HCT116 (cell line): Measurements from ENCODE around the gene ACSF2. TPM values are rescaled to one million over a fixed set of nuclear protein-coding genes. Genes with fewer than 3 reads are reported as not detected.

Experiments used
- ATAC-seq: fragments of 200-7000 bp; cut with Tn5 transposase; 2 replicates; pipeline ENCODE4 v1.9.1; 2020; ENCODE audit warnings: mild to moderate bottlenecking, moderate library complexity
- BruUV-seq: library from RNA; stranded (reverse); fragments of 400-500 nt; replicated peaks from 2 replicates; lab custom pipeline; 2021; lab: Mats Ljungman, UMichigan
- CTCF ChIA-PET: fragments of 300-600 bp; sonication (Branson Sonifier 250); formaldehyde crosslinking; loops from one replicate; lab custom pipeline; 2021; ENCODE audit warnings: antibody characterized with exemption; lab: Charles Lee
- POLR2A ChIA-PET: fragments of 300-600, 350-600 bp; sonication (Branson Sonifier 250); formaldehyde crosslinking; loops from one replicate; lab custom pipeline; 2021; ENCODE audit warnings: antibody characterized with exemption; lab: Charles Lee
- RAD21 ChIA-PET, 2 experiments: fragments of 300-600 bp; sonication (Branson Sonifier 250); formaldehyde crosslinking; loops; one replicate each; lab custom pipeline; 2023; ENCODE audit warnings: low total read pairs in 2 of 2; ENCODE audit not compliant: uncharacterized antibody in 2 of 2, unreplicated experiment in 2 of 2, low non-redundant PET in 1 of 2; lab: Charles Lee
- DNase-seq: peaks from one replicate; pipeline ENCODE4 v3.0.0-alpha.2; 2010; ENCODE audit warnings: low read depth, low spot score
- H2AFZ ChIP-seq: fragments of 200-600 bp; shearing (Covaris generic), sonication (generic); 2 replicates; pipeline ENCODE4 v1.6.1; 2017; ENCODE audit warnings: low read depth, mixed run types, mixed read lengths, antibody characterized with exemption, low read length; ENCODE audit not compliant: poor library complexity, severe bottlenecking
- H3K27ac ChIP-seq: 2 replicates; pipeline ENCODE4 v1.5.1; 2012; ENCODE audit warnings: low read depth, low read length
- H3K27me3 ChIP-seq: fragments of 200-600 bp; sonication (generic); 2 replicates; pipeline ENCODE4 v1.6.1; 2016; ENCODE audit warnings: mixed run types, low read length, mixed read lengths; ENCODE audit not compliant: insufficient read depth
- H3K36me3 ChIP-seq, 2 experiments: fragments of 200-500 bp in 1 of 2; fragments of 200-600 bp in 1 of 2; sonication (Bioruptor generic) in 1 of 2; sonication (generic) in 1 of 2; 2 replicates each; pipeline versions ENCODE4 v1.5.1 to v1.6.1; 2014 to 2016; ENCODE audit warnings: low read length in 2 of 2, inconsistent platforms in 1 of 2, mixed read lengths in 1 of 2, mixed run types in 1 of 2; ENCODE audit not compliant: insufficient read depth in 2 of 2, control insufficient read depth in 1 of 2
- H3K4me1 ChIP-seq, 2 experiments: fragments of 200-600 bp in 1 of 2; sonication (generic) in 1 of 2; 2 replicates each; pipeline versions ENCODE4 v1.5.1 to v1.6.1; 2012 to 2017; ENCODE audit warnings: low read length in 2 of 2, inconsistent platforms in 1 of 2, mild to moderate bottlenecking in 1 of 2, mixed read lengths in 1 of 2, mixed run types in 1 of 2, moderate library complexity in 1 of 2; ENCODE audit not compliant: insufficient read depth in 2 of 2, control insufficient read depth in 1 of 2
- H3K4me2 ChIP-seq: fragments of 200-600 bp; sonication (generic); 2 replicates; pipeline ENCODE4 v1.6.1; 2017; ENCODE audit warnings: mixed run types, low read length, mixed read lengths
- H3K4me3 ChIP-seq, 2 experiments: fragments of 200-600 bp in 1 of 2; sonication (generic) in 1 of 2; replicated peaks in 1 of 2; 2 replicates each; pipeline ENCODE4 v1.5.1; 2011 to 2016; ENCODE audit warnings: low read length in 2 of 2, control low read depth in 1 of 2, low read depth in 1 of 2, mild to moderate bottlenecking in 1 of 2, mixed read lengths in 1 of 2, mixed run types in 1 of 2
- H3K79me2 ChIP-seq: fragments of 200-600 bp; sonication (generic); 2 replicates; pipeline ENCODE4 v1.6.1; 2017; ENCODE audit warnings: mild to moderate bottlenecking, mixed run types, low read length, moderate library complexity, mixed read lengths; ENCODE audit not compliant: insufficient read depth
- H3K9ac ChIP-seq: fragments of 200-600 bp; sonication (generic); 2 replicates; pipeline ENCODE4 v1.6.1; 2016; ENCODE audit warnings: low read length, mixed read lengths
- H3K9me2 ChIP-seq: fragments of 200-600 bp; sonication (generic), shearing (Covaris generic); 2 replicates; pipeline ENCODE4 v1.6.1; 2017; ENCODE audit warnings: mixed run types, mild to moderate bottlenecking, moderate library complexity; ENCODE audit not compliant: insufficient read depth
- H3K9me3 ChIP-seq, 2 experiments: fragments of 200-500 bp in 1 of 2; fragments of 200-600 bp in 1 of 2; sonication (Bioruptor generic) in 1 of 2; sonication (generic) in 1 of 2; 2 replicates each; pipeline ENCODE4 v1.6.1; 2014 to 2017; ENCODE audit warnings: low read length in 2 of 2, mixed read lengths in 2 of 2, inconsistent platforms in 1 of 2, low read depth in 1 of 2, mild to moderate bottlenecking in 1 of 2, mixed run types in 1 of 2, moderate library complexity in 1 of 2; ENCODE audit not compliant: control insufficient read depth in 1 of 2, insufficient read depth in 1 of 2
- H4K20me1 ChIP-seq: fragments of 200-600 bp; sonication (generic), shearing (Covaris generic); 2 replicates; pipeline ENCODE4 v1.6.1; 2017; ENCODE audit warnings: mixed run types, mild to moderate bottlenecking, moderate library complexity; ENCODE audit not compliant: insufficient read depth
- EGR1 ChIP-seq: IDR thresholded peaks from 2 replicates; pipeline ENCODE4 v1.6.1; 2012; ENCODE audit warnings: low read depth
- ELF1 ChIP-seq: IDR thresholded peaks from 2 replicates; pipeline ENCODE4 v1.6.1; 2012; ENCODE audit warnings: low read depth, borderline replicate concordance
- EZH2 ChIP-seq: fragments of 200-600 bp; sonication (generic); IDR thresholded peaks from 2 replicates; pipeline ENCODE4 v1.6.1; 2017; ENCODE audit warnings: antibody characterized with exemption, mixed run types
- FOSL1 ChIP-seq: IDR thresholded peaks from 2 replicates; pipeline ENCODE4 v1.6.1; 2012; ENCODE audit warnings: low read depth
- POLR2AphosphoS5 ChIP-seq: IDR thresholded peaks from 2 replicates; pipeline ENCODE4 v1.6.1; 2011; ENCODE audit warnings: mild to moderate bottlenecking, low read depth, low read length, moderate library complexity
- RAD21 ChIP-seq: IDR thresholded peaks from 2 replicates; pipeline ENCODE4 v1.6.1; 2012; ENCODE audit warnings: low read depth, mild to moderate bottlenecking
- SIN3A ChIP-seq: IDR thresholded peaks from 2 replicates; pipeline ENCODE4 v1.6.1; 2012; ENCODE audit warnings: low read depth
- SP1 ChIP-seq: IDR thresholded peaks from 2 replicates; pipeline ENCODE4 v1.6.1; 2012; ENCODE audit warnings: low read depth
- SRF ChIP-seq: IDR thresholded peaks from 2 replicates; pipeline ENCODE4 v1.6.1; 2012; ENCODE audit warnings: low read depth
- TCF7L2 ChIP-seq: IDR thresholded peaks from 2 replicates; pipeline ENCODE4 v1.7.0; 2011; ENCODE audit warnings: borderline replicate concordance, inconsistent platforms; ENCODE audit not compliant: insufficient read depth, insufficient read length; ENCODE audit errors: extremely low read depth
- ZFX ChIP-seq: fragments of 450-650 bp; IDR thresholded peaks from 2 replicates; pipeline ENCODE4 v1.6.1; 2017
- ZNF274 ChIP-seq: fragments of 200-500 bp; sonication (Bioruptor generic); IDR thresholded peaks from 2 replicates; pipeline ENCODE4 v1.6.1; 2014; ENCODE audit warnings: mild to moderate bottlenecking, low read depth, low read length, inconsistent platforms
- intact Hi-C: fragments of 100-400 bp; cut with micrococcal nuclease; formaldehyde crosslinking; loops from 2 replicates; pipeline ENCODE4 v1.10.0; 2022
- total RNA-seq: library from RNA; stranded (reverse); gene quantifications from one replicate; pipeline ENCODE4 v1.2.1, GENCODE V29; 2021; ENCODE audit not compliant: unreplicated experiment
- TF ChIP-seq, protein P1 (sequence below): IDR thresholded peaks from 2 replicates; pipeline ENCODE4 v1.6.1; 2012
- TF ChIP-seq, protein P2 (sequence below): IDR thresholded peaks from 2 replicates; pipeline ENCODE4 v1.6.1; 2012; ENCODE audit warnings: low read depth

ACSF2 gene
- total RNA-seq, 1 experiment from 2014 or later: 52.4 TPM

DNA sequence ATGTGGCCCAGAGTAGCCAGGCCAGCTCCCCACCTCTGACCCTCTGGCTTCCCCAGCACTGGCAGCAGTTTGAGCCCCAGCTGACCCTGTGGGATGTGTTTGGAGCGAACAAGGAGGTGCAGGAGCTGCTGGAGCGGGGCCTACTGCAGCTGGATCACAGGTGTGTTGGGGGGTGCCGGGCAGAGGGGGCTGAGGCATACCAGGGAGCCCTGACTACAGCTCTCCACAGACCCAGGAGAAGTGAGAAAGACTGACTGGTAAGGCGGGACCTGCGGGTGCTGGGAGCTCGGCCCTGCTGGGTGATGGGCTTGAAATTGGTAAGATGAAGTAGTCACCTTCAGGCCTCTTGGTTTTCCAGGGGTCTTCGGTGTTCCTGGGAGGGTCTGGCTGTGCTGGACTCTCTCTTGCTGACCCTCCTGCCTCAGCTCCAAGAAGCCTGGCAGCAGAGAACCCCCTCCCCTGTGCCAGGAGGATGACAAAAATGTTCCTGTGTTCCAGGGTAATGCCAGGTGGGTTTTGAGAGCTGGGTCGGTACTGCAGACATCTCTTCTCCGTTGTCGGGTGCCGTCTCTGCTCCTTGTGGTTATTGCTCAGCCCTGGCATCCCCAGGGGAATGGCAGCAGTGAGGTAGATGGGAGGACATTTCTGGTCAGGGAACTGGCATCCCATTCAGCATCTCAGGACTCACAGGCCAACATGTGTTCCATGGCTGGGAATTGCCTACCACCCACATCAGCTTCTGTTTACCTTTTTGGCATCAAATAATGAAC, 58.6 kb downstream of the ACSF2 start:
- Histone ChIP-seq H3K79me2 (peaks cover 19% of the 10 kb centered on the region), H3K4me3 (no peak overlapping the region), H3K9ac (no peak overlapping the region), H3K9me2 (no peaks in the 10 kb centered on the region), H3K4me1 (peaks cover 17 to 42% of the 10 kb centered on the region in 2 experiments), H3K27me3 (no peaks in the 10 kb centered on the region), H2AFZ (no peak overlapping the region), H3K36me3 (peaks cover 24 to 41% of the 10 kb centered on the region in 2 experiments), H3K9me3 (no peaks in the 10 kb centered on the region), H4K20me1 (no peaks in the 10 kb centered on the region), H3K27ac (no peak overlapping the region), H3K4me2 (no peak overlapping the region)
- intact Hi-C loops: no loop called here
- ATAC-seq: no peak
- DNase-seq: no peak
- CTCF ChIA-PET: interaction anchor here (0.7 to 0.9 kb wide), 2 partner anchors 17 to 285 kb away, joined by 3 read pairs; no protein-coding TSS in a partner anchor
- RAD21 ChIA-PET: interaction anchor here in 1 of 2 experiments (0.9 kb wide), 1 partner anchor 57 kb away, joined by 3 read pairs; no protein-coding TSS in a partner anchor
- no TSS peak for BruUV-seq
- TF ChIP-seq SP1 (no peak), ELF1 (no peak), EGR1 (no peak), TCF7L2 (no peak), SRF (no peak)
- POLR2A ChIA-PET: no interaction called here

DNA sequence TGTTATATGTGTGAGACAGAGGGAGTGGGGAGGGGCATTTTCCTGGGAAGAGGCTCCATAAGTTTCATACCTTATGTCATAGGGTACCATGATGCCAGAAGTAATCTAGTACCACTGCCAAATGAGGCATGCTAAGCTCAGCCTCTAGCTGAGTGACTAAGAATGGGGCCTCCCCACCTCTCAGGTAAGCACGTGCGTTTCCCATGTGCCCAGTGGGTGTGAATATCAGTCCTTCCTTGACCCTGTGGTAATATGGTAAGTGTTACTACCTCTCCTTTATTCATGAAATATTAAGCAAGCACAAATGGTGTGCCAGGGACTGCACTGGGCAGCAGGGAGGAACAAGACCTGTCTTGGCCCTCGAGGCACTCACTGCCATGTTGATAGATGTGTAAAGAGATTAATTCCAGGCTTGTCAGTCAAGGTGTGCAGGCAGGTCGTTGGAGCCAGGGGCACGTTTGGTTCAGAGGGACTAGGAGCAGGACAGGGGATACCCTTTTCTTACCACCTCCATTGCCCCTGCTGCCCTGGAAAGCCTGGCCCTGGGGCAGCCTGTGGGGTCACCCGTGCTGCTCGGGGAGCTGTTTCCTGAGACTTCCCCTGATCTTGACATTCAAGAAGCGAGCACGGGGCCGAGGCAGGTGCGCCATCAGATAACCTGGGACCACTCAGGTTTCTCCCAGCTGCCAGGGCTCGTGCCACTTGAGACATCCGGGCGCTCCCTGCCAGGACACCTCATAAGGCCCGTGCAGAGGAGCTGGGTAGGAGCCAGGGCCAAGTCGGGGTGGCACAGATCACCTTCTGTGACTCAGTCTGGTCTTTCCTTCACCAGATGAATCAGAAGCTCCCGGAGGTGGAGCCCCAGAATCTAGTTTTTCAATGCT, 61.4 kb downstream of the ACSF2 start:
- peaks cover 11 to 25% of the 10 kb centered on the region in 2 experiments for H3K4me1 ChIP-seq
- ChIA-PET POLR2A (interaction anchor here (0.8 kb wide), 2 partner anchors 8 to 16 kb away, joined by 3 read pairs; no protein-coding TSS in a partner anchor), CTCF (interaction anchor here (1.0 to 2.0 kb wide), 3 partner anchors 13 to 125 kb away, joined by 3 to 12 read pairs (median 3); partner anchors contain the start of gene LRRC59), RAD21 (no interaction called here)
- intact Hi-C loops: no loop called here
- peak; percentile 55 for ATAC-seq
- no peak overlapping the region for H3K9ac ChIP-seq
- H3K36me3 ChIP-seq: peaks cover 20 to 28% of the 10 kb centered on the region in 2 experiments
- no TSS peak for BruUV-seq
- peaks cover 7% of the 10 kb centered on the region; the same call in 1 of the 2 replicates for H3K79me2 ChIP-seq
- peak overlapping the region; percentile 34 for H3K4me2 ChIP-seq
- no peaks in the 10 kb centered on the region for H3K27me3 ChIP-seq
- H2AFZ ChIP-seq: no peak overlapping the region
- no peaks in the 10 kb centered on the region for H3K9me3 ChIP-seq
- no peaks in the 10 kb centered on the region for H4K20me1 ChIP-seq
- H3K9me2 ChIP-seq: no peaks in the 10 kb centered on the region
- H3K27ac ChIP-seq: 0 out of 2 replicates have a peak overlapping the region, but pooled peaks have one; percentile 1
- no peak for DNase-seq
- H3K4me3 ChIP-seq: no peak overlapping the region
- TF ChIP-seq POLR2AphosphoS5: peak; percentile 16; the same call in 1 of the 2 replicates
- TF ChIP-seq, protein P1, sequence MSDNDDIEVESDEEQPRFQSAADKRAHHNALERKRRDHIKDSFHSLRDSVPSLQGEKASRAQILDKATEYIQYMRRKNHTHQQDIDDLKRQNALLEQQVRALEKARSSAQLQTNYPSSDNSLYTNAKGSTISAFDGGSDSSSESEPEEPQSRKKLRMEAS: 0 out of 2 replicates have a peak, but pooled peaks have one; percentile 45
- TF ChIP-seq ZNF274: no peak
- TF ChIP-seq EGR1: no peak
- TF ChIP-seq RAD21: no peak
- no peak for TF ChIP-seq SIN3A
- no peak for TF ChIP-seq ZFX
- TF ChIP-seq EZH2: no peak
- TF ChIP-seq SP1: no peak
- TF ChIP-seq, protein P2, sequence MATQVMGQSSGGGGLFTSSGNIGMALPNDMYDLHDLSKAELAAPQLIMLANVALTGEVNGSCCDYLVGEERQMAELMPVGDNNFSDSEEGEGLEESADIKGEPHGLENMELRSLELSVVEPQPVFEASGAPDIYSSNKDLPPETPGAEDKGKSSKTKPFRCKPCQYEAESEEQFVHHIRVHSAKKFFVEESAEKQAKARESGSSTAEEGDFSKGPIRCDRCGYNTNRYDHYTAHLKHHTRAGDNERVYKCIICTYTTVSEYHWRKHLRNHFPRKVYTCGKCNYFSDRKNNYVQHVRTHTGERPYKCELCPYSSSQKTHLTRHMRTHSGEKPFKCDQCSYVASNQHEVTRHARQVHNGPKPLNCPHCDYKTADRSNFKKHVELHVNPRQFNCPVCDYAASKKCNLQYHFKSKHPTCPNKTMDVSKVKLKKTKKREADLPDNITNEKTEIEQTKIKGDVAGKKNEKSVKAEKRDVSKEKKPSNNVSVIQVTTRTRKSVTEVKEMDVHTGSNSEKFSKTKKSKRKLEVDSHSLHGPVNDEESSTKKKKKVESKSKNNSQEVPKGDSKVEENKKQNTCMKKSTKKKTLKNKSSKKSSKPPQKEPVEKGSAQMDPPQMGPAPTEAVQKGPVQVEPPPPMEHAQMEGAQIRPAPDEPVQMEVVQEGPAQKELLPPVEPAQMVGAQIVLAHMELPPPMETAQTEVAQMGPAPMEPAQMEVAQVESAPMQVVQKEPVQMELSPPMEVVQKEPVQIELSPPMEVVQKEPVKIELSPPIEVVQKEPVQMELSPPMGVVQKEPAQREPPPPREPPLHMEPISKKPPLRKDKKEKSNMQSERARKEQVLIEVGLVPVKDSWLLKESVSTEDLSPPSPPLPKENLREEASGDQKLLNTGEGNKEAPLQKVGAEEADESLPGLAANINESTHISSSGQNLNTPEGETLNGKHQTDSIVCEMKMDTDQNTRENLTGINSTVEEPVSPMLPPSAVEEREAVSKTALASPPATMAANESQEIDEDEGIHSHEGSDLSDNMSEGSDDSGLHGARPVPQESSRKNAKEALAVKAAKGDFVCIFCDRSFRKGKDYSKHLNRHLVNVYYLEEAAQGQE: no peak
- TF ChIP-seq FOSL1: peak; percentile 54; the same call in 1 of the 2 replicates
